ENCODE results near the gene PPM1E.

PPM1E gene

GRCh38 chr17:59008737-59009136 lies 253.1 kb downstream of the PPM1E start:
- peaks cover 11% of the 10 kb centered on the region for H3K4me1 ChIP-seq (ENCODE audit: insufficient read depth, low read length, poor library complexity, severe bottlenecking)
- H4K20me1 ChIP-seq (ENCODE audit: insufficient read depth, low read length, poor library complexity, severe bottlenecking): no peaks in the 10 kb centered on the region
- no peaks in the 10 kb centered on the region for H3K9me3 ChIP-seq (ENCODE audit: insufficient read depth, low read depth, low read length)
- H3K4me2 ChIP-seq (ENCODE audit: low read depth, low read length, poor library complexity, severe bottlenecking): no peak overlapping the region
- no peaks in the 10 kb centered on the region for H3K27me3 ChIP-seq (ENCODE audit: insufficient read depth, low read length, poor library complexity, severe bottlenecking)
- no peaks in the 10 kb centered on the region for H3F3A ChIP-seq (ENCODE audit: low read depth)
- TF ChIP-seq CTCF (conservative IDR thresholded peaks at IDR 0.05; ENCODE audit: low read length): no peak
- no peak for TF ChIP-seq EZH2phosphoT487 (IDR thresholded peaks at IDR 0.05; ENCODE audit: borderline replicate concordance)
- H3K9me2 ChIP-seq (replicated peaks; ENCODE audit: low read depth, low read length): no peaks in the 10 kb centered on the region
- H3K79me2 ChIP-seq (ENCODE audit: insufficient read depth, low read length): no peaks in the 10 kb centered on the region
- no peak overlapping the region for H2AFZ ChIP-seq (ENCODE audit: low read length)
- H3K9ac ChIP-seq (ENCODE audit: low read depth, low read length, poor library complexity, severe bottlenecking): no peak overlapping the region
- H3K4me3 ChIP-seq (ENCODE audit: low read length, poor library complexity, severe bottlenecking): no peak overlapping the region
- H3K36me3 ChIP-seq (ENCODE audit: insufficient read depth, low read length): peaks cover 35% of the 10 kb centered on the region; the same call in 1 of the 2 replicates

- Histone ChIP-seq H3K4me1 (ENCODE audit: insufficient read depth, low read length, poor library complexity, severe bottlenecking) (no peaks in the 10 kb centered on the region), H3K9me3 (ENCODE audit: insufficient read depth, low read depth, low read length) (no peaks in the 10 kb centered on the region), H3K27me3 (ENCODE audit: insufficient read depth, low read length, poor library complexity, severe bottlenecking) (no peaks in the 10 kb centered on the region), H3K4me3 (ENCODE audit: low read length, poor library complexity, severe bottlenecking) (no peak overlapping the region), H3K4me2 (ENCODE audit: low read depth, low read length, poor library complexity, severe bottlenecking) (no peak overlapping the region), H3F3A (ENCODE audit: low read depth) (no peaks in the 10 kb centered on the region), H3K79me2 (ENCODE audit: insufficient read depth, low read length) (no peaks in the 10 kb centered on the region), H3K36me3 (ENCODE audit: insufficient read depth, low read length) (peaks cover 46% of the 10 kb centered on the region; the same call in 1 of the 2 replicates), H4K20me1 (ENCODE audit: insufficient read depth, low read length, poor library complexity, severe bottlenecking) (no peaks in the 10 kb centered on the region), H3K9ac (ENCODE audit: low read depth, low read length, poor library complexity, severe bottlenecking) (no peak overlapping the region), H2AFZ (ENCODE audit: low read length) (no peak overlapping the region), H3K9me2 (replicated peaks; ENCODE audit: low read depth, low read length) (no peaks in the 10 kb centered on the region)
- TF ChIP-seq EZH2phosphoT487 (IDR thresholded peaks at IDR 0.05; ENCODE audit: borderline replicate concordance) (no peak), CTCF (conservative IDR thresholded peaks at IDR 0.05; ENCODE audit: low read length) (no peak)
Measured at GRCh38 chr17:59010026-59010425, 254.4 kb downstream of the PPM1E start.

DNA sequence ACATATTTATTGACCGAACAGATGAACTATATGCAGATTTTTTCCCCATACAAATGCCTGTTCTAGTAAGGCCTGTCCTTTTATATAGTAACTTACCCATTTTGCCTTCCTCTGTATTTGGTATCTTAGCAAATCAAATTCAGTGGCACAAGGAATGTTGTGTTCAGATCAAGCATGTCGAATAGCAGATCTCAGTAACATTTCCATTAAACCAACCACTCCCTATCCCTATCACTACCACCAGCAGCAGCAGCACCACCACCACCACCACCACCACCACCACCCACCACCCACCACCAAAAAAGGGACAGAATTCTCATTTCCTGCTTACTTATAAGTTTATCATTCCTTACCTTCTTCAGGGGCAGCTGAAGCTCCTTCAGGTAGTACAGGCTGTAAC lies 256.3 kb downstream of the PPM1E start:
- no peak overlapping the region for H3K4me2 ChIP-seq (ENCODE audit: low read depth, low read length, poor library complexity, severe bottlenecking)
- peaks cover 53% of the 10 kb centered on the region; the same call in 1 of the 2 replicates for H3K36me3 ChIP-seq (ENCODE audit: insufficient read depth, low read length)
- TF ChIP-seq CTCF (conservative IDR thresholded peaks at IDR 0.05; ENCODE audit: low read length) (no peak), EZH2phosphoT487 (IDR thresholded peaks at IDR 0.05; ENCODE audit: borderline replicate concordance) (no peak)
- H4K20me1 ChIP-seq (ENCODE audit: insufficient read depth, low read length, poor library complexity, severe bottlenecking): no peaks in the 10 kb centered on the region
- no peaks in the 10 kb centered on the region for H3K9me3 ChIP-seq (ENCODE audit: insufficient read depth, low read depth, low read length)
- H3K27me3 ChIP-seq (ENCODE audit: insufficient read depth, low read length, poor library complexity, severe bottlenecking): no peaks in the 10 kb centered on the region
- no peak overlapping the region for H3K4me3 ChIP-seq (ENCODE audit: low read length, poor library complexity, severe bottlenecking)
- no peaks in the 10 kb centered on the region for H3F3A ChIP-seq (ENCODE audit: low read depth)
- no peaks in the 10 kb centered on the region for H3K4me1 ChIP-seq (ENCODE audit: insufficient read depth, low read length, poor library complexity, severe bottlenecking)
- no peaks in the 10 kb centered on the region for H3K79me2 ChIP-seq (ENCODE audit: insufficient read depth, low read length)
- no peaks in the 10 kb centered on the region for H3K9me2 ChIP-seq (replicated peaks; ENCODE audit: low read depth, low read length)
- no peak overlapping the region for H2AFZ ChIP-seq (ENCODE audit: low read length)
- no peak overlapping the region for H3K9ac ChIP-seq (ENCODE audit: low read depth, low read length, poor library complexity, severe bottlenecking)

All from Loucy (cell line).